Gastrocnemius medialis (tissue), 4 donors: ENCODE measurements around the gene IL2RG.

Source experiments
- POLR2A ChIP-seq, 2 donors: fragments of 450-650 bp; IDR thresholded peaks; one replicate each; pipeline ENCODE4 v1.6.1; 2017; ENCODE audit warnings: antibody characterized with exemption in 2 of 2, mild to moderate bottlenecking in 2 of 2, moderate library complexity in 2 of 2
- TF ChIP-seq, protein P1 (sequence below), 5 experiments: fragments of 450-650 bp in 3 of 5; fragments of 200-600 bp in 2 of 5; sonication (generic) in 2 of 5; IDR thresholded peaks in 4 of 5; conservative IDR thresholded peaks in 1 of 5; 1 replicate in 4 of 5; 2 replicates in 1 of 5; pipeline ENCODE4 v1.5.1; 2016 to 2019; ENCODE audit warnings: antibody characterized with exemption in 5 of 5, mild to moderate bottlenecking in 3 of 5, moderate library complexity in 3 of 5

DNA sequence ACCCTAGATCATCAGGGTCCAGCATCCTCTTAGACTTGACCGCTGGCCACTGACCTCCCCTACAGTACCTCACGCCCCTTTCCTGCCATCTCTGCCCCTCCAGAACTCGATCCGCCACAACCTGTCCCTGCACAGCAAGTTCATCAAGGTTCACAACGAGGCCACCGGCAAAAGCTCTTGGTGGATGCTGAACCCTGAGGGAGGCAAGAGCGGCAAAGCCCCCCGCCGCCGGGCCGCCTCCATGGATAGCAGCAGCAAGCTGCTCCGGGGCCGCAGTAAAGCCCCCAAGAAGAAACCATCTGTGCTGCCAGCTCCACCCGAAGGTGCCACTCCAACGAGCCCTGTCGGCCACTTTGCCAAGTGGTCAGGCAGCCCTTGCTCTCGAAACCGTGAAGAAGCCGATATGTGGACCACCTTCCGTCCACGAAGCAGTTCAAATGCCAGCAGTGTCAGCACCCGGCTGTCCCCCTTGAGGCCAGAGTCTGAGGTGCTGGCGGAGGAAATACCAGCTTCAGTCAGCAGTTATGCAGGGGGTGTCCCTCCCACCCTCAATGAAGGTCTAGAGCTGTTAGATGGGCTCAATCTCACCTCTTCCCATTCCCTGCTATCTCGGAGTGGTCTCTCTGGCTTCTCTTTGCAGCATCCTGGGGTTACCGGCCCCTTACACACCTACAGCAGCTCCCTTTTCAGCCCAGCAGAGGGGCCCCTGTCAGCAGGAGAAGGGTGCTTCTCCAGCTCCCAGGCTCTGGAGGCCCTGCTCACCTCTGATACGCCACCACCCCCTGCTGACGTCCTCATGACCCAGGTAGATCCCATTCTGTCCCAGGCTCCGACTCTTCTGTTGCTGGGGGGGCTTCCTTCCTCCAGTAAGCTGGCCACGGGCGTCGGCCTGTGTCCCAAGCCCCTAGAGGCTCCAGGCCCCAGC lies 10.5 kb downstream of the IL2RG start:
- TF ChIP-seq, protein P1, sequence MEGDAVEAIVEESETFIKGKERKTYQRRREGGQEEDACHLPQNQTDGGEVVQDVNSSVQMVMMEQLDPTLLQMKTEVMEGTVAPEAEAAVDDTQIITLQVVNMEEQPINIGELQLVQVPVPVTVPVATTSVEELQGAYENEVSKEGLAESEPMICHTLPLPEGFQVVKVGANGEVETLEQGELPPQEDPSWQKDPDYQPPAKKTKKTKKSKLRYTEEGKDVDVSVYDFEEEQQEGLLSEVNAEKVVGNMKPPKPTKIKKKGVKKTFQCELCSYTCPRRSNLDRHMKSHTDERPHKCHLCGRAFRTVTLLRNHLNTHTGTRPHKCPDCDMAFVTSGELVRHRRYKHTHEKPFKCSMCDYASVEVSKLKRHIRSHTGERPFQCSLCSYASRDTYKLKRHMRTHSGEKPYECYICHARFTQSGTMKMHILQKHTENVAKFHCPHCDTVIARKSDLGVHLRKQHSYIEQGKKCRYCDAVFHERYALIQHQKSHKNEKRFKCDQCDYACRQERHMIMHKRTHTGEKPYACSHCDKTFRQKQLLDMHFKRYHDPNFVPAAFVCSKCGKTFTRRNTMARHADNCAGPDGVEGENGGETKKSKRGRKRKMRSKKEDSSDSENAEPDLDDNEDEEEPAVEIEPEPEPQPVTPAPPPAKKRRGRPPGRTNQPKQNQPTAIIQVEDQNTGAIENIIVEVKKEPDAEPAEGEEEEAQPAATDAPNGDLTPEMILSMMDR (IDR thresholded peaks at IDR 0.05 in 4 of 5, conservative IDR thresholded peaks at IDR 0.05 in 1 of 5) = no peak
- no peak for TF ChIP-seq POLR2A (IDR thresholded peaks at IDR 0.05)
